Neural progenitor cell (in vitro differentiated cells): ENCODE results near the gene SNX30. TPM values are rescaled to one million over a fixed set of nuclear protein-coding genes. Genes with fewer than 3 reads are reported as not detected.

Source experiments
- DNase-seq: peaks from one replicate; pipeline ENCODE4 v3.0.0-alpha.2; 2016; ENCODE audit warnings: low spot score
- H2AFZ ChIP-seq: fragments of 200-600 bp; sonication (generic); replicated peaks from 2 replicates; pipeline ENCODE4 v1.6.1; 2016; ENCODE audit warnings: antibody characterized with exemption
- H3F3A ChIP-seq: fragments of 200-600 bp; sonication (generic); 2 replicates; pipeline ENCODE4 v1.6.1; 2016; ENCODE audit warnings: antibody characterized with exemption, low read depth
- H3K27ac ChIP-seq: fragments of 200-600 bp; sonication (generic); 2 replicates; pipeline ENCODE4 v1.5.1; 2016; ENCODE audit warnings: mild to moderate bottlenecking
- H3K27me3 ChIP-seq: fragments of 200-600 bp; sonication (generic); 2 replicates; pipeline ENCODE4 v1.6.1; 2016; ENCODE audit warnings: mild to moderate bottlenecking, moderate library complexity
- H3K36me3 ChIP-seq: fragments of 200-600 bp; sonication (generic); 2 replicates; pipeline ENCODE4 v1.5.1; 2016
- H3K4me1 ChIP-seq: fragments of 200-600 bp; sonication (generic); 2 replicates; pipeline ENCODE4 v1.6.1; 2016; ENCODE audit warnings: mixed run types
- H3K4me2 ChIP-seq: fragments of 200-600 bp; sonication (generic); 2 replicates; pipeline ENCODE4 v1.6.1; 2016
- H3K4me3 ChIP-seq: fragments of 200-600 bp; sonication (generic); 2 replicates; pipeline ENCODE4 v1.5.1; 2016
- H3K79me2 ChIP-seq: fragments of 200-600 bp; sonication (generic); 2 replicates; pipeline ENCODE4 v1.6.1; 2016; ENCODE audit warnings: low read depth
- H3K9ac ChIP-seq: fragments of 200-600 bp; sonication (generic); 2 replicates; pipeline ENCODE4 v1.6.1; 2016
- H3K9me3 ChIP-seq: fragments of 200-600 bp; sonication (generic); 2 replicates; pipeline ENCODE4 v1.5.1; 2016; ENCODE audit warnings: low read depth
- H4K20me1 ChIP-seq: fragments of 200-600 bp; sonication (generic); 2 replicates; pipeline ENCODE4 v1.6.1; 2016; ENCODE audit warnings: low read depth
- H3K27ac Mint-ChIP-seq: 3 replicates; pipeline ENCODE4 v1.8.0; 2021; ENCODE audit warnings: mixed read lengths
- H3K27me3 Mint-ChIP-seq: 2 replicates; pipeline ENCODE4 v1.8.0; 2022; ENCODE audit warnings: low read depth, mild to moderate bottlenecking, inconsistent platforms, moderate library complexity, mixed read lengths; ENCODE audit not compliant: insufficient read depth
- H3K36me3 Mint-ChIP-seq: 3 replicates; pipeline ENCODE4 v1.8.0; 2021; ENCODE audit warnings: mixed read lengths
- H3K4me1 Mint-ChIP-seq: 3 replicates; pipeline ENCODE4 v1.8.0; 2021; ENCODE audit warnings: mixed read lengths
- H3K4me3 Mint-ChIP-seq: 3 replicates; pipeline ENCODE4 v1.8.0; 2021; ENCODE audit warnings: mild to moderate bottlenecking, moderate library complexity, mixed read lengths
- H3K9me3 Mint-ChIP-seq: 3 replicates; pipeline ENCODE4 v1.8.0; 2020; ENCODE audit warnings: mixed read lengths
- EZH2 ChIP-seq: fragments of 200-600 bp; sonication (generic); IDR thresholded peaks from 2 replicates; pipeline ENCODE4 v1.6.1; 2017; ENCODE audit warnings: antibody characterized with exemption, mild to moderate bottlenecking, moderate library complexity
- EZH2phosphoT487 ChIP-seq: fragments of 200-600 bp; sonication (generic); IDR thresholded peaks from 2 replicates; pipeline ENCODE4 v1.6.1; 2017; ENCODE audit warnings: antibody characterized with exemption
- total RNA-seq: library from RNA; depleted of rRNA; stranded (reverse); fragments of >200 nt; gene quantifications from 2 replicates; pipeline ENCODE4 v1.2.3, GENCODE V29; 2015; ENCODE audit warnings: low replicate concordance
- TF ChIP-seq, protein P1 (sequence below): fragments of 200-600 bp; sonication (generic); IDR thresholded peaks from 2 replicates; pipeline ENCODE4 v1.5.1; 2017; ENCODE audit warnings: antibody characterized with exemption, mild to moderate bottlenecking

The SNX30 gene
- total RNA-seq, 1 donor from 2014 or later: 19.9 TPM

GRCh38 chr9:112831281-112831851 lies 80.8 kb downstream of the SNX30 start:
- no peak for DNase-seq
- H3K9me3 Mint-ChIP-seq: no peaks in the 10 kb centered on the region
- Histone ChIP-seq H3K4me2 (no peak overlapping the region), H3K4me1 (peaks cover 4% of the 10 kb centered on the region), H3K36me3 (no peaks in the 10 kb centered on the region), H3F3A (no peaks in the 10 kb centered on the region), H3K27me3 (no peaks in the 10 kb centered on the region), H3K9me3 (no peaks in the 10 kb centered on the region), H4K20me1 (no peaks in the 10 kb centered on the region), H3K4me3 (no peak overlapping the region), H2AFZ (no peak overlapping the region), H3K9ac (no peak overlapping the region), H3K79me2 (no peaks in the 10 kb centered on the region), H3K27ac (no peak overlapping the region)
- TF ChIP-seq, protein P1, sequence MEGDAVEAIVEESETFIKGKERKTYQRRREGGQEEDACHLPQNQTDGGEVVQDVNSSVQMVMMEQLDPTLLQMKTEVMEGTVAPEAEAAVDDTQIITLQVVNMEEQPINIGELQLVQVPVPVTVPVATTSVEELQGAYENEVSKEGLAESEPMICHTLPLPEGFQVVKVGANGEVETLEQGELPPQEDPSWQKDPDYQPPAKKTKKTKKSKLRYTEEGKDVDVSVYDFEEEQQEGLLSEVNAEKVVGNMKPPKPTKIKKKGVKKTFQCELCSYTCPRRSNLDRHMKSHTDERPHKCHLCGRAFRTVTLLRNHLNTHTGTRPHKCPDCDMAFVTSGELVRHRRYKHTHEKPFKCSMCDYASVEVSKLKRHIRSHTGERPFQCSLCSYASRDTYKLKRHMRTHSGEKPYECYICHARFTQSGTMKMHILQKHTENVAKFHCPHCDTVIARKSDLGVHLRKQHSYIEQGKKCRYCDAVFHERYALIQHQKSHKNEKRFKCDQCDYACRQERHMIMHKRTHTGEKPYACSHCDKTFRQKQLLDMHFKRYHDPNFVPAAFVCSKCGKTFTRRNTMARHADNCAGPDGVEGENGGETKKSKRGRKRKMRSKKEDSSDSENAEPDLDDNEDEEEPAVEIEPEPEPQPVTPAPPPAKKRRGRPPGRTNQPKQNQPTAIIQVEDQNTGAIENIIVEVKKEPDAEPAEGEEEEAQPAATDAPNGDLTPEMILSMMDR: no peak
- TF ChIP-seq EZH2phosphoT487 (no peak), EZH2 (no peak)
- H3K4me3 Mint-ChIP-seq: no peak overlapping the region
- peaks cover 3% of the 10 kb centered on the region for H3K36me3 Mint-ChIP-seq
- no peaks in the 10 kb centered on the region for H3K27me3 Mint-ChIP-seq
- no peak overlapping the region for H3K27ac Mint-ChIP-seq
- no peaks in the 10 kb centered on the region for H3K4me1 Mint-ChIP-seq

DNA sequence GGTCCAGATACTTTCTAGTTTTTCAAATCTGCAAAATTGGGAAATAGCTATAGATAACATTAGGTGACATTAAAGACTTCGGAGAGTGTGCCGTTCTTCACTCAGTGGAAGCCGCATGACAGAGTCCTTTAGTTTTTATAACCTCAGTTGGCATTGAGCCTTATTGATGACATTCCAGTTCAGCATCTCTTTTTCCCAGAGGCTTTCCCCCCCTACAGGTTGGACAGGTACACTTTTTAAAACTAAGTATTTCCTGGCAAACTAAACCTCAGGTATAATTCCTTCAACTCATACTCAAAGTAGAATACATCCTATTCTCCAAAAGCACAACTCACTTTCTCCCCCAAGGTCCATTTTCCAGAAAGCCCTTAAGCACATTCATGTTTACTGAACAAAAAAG lies 81.4 kb downstream of the SNX30 start:
- no peaks in the 10 kb centered on the region for H4K20me1 ChIP-seq
- H3K4me1 Mint-ChIP-seq: no peaks in the 10 kb centered on the region
- H3K27me3 Mint-ChIP-seq: no peaks in the 10 kb centered on the region
- no peak overlapping the region for H2AFZ ChIP-seq
- no peak overlapping the region for H3K4me3 Mint-ChIP-seq
- TF ChIP-seq EZH2 (no peak), EZH2phosphoT487 (no peak)
- TF ChIP-seq, protein P1: no peak
- DNase-seq: no peak
- no peaks in the 10 kb centered on the region for H3K9me3 Mint-ChIP-seq
- no peaks in the 10 kb centered on the region for H3F3A ChIP-seq
- H3K9ac ChIP-seq: no peak overlapping the region
- H3K4me2 ChIP-seq: no peak overlapping the region
- no peak overlapping the region for H3K4me3 ChIP-seq
- H3K27ac Mint-ChIP-seq: no peak overlapping the region
- peaks cover 6% of the 10 kb centered on the region for H3K36me3 Mint-ChIP-seq
- no peaks in the 10 kb centered on the region for H3K79me2 ChIP-seq
- H3K27me3 ChIP-seq: no peaks in the 10 kb centered on the region
- no peak overlapping the region for H3K27ac ChIP-seq
- peaks cover 6% of the 10 kb centered on the region for H3K4me1 ChIP-seq
- H3K9me3 ChIP-seq: no peaks in the 10 kb centered on the region
- no peaks in the 10 kb centered on the region for H3K36me3 ChIP-seq

GRCh38 chr9:112833081-112833480 lies 82.5 kb downstream of the SNX30 start:
- Histone ChIP-seq H2AFZ (no peak overlapping the region), H3F3A (no peaks in the 10 kb centered on the region), H3K4me3 (no peak overlapping the region), H3K27me3 (no peaks in the 10 kb centered on the region), H3K9me3 (no peaks in the 10 kb centered on the region), H3K36me3 (no peaks in the 10 kb centered on the region), H3K4me1 (peaks cover 6% of the 10 kb centered on the region), H4K20me1 (no peaks in the 10 kb centered on the region), H3K27ac (no peak overlapping the region), H3K79me2 (no peaks in the 10 kb centered on the region), H3K4me2 (no peak overlapping the region), H3K9ac (no peak overlapping the region)
- TF ChIP-seq EZH2phosphoT487 (no peak), EZH2 (no peak)
- TF ChIP-seq, protein P1: no peak
- peaks cover 9% of the 10 kb centered on the region for H3K36me3 Mint-ChIP-seq
- no peak overlapping the region for H3K4me3 Mint-ChIP-seq
- no peaks in the 10 kb centered on the region for H3K4me1 Mint-ChIP-seq
- H3K9me3 Mint-ChIP-seq: no peaks in the 10 kb centered on the region
- H3K27ac Mint-ChIP-seq: no peak overlapping the region
- DNase-seq: no peak
- H3K27me3 Mint-ChIP-seq: no peaks in the 10 kb centered on the region
